Tongue (tissue), 2 donors: ENCODE results near the gene STRBP. TPM values are rescaled to one million over a fixed set of nuclear protein-coding genes. Genes with fewer than 3 reads are reported as not detected.
"Not testable (repeated sequence)": the region's sequence is repeated elsewhere in the genome, so short reads cannot be mapped to it uniquely, and the experiment has no call there.

Source experiments
- DNase-seq: peaks from one replicate; pipeline ENCODE4 v3.0.0-alpha.2; 2015
- total RNA-seq: library from RNA; depleted of rRNA; stranded (reverse); fragments of >200 nt; gene quantifications from one replicate; pipeline ENCODE4 v1.2.3, GENCODE V29; 2014

STRBP gene
- total RNA-seq = 26.3 TPM

- DNase-seq = peak; percentile 94
Observed at GRCh38 chr9:123268465-123269259, at the start of gene STRBP. STRBP (minus strand) TSS chr9:123268586; CDS start chr9:123184134, 84,452 bp downstream.

GRCh38 chr9:123316053-123316718, 47.8 kb upstream of the STRBP start:
- no peak for DNase-seq

- no peak for DNase-seq
Observed at GRCh38 chr9:123315635-123316034, 47.2 kb upstream of the STRBP start.

- no peak for DNase-seq
Observed at GRCh38 chr9:123314617-123315016, 46.2 kb upstream of the STRBP start.

- DNase-seq = no peak
Observed at GRCh38 chr9:123312306-123312877, 44.0 kb upstream of the STRBP start.

- DNase-seq = peak; percentile 26
Observed at GRCh38 chr9:123311250-123311752, 42.9 kb upstream of the STRBP start.

- DNase-seq = no peak
Observed at GRCh38 chr9:123310551-123311249, 42.3 kb upstream of the STRBP start.

- DNase-seq = no peak
Observed at GRCh38 chr9:123309611-123310010, 41.2 kb upstream of the STRBP start.

GRCh38 chr9:123305879-123306278, 37.5 kb upstream of the STRBP start:
- DNase-seq = no peak

GRCh38 chr9:123304340-123304691, 35.9 kb upstream of the STRBP start:
- DNase-seq = no peak

GRCh38 chr9:123302348-123303214, 34.2 kb upstream of the STRBP start:
- no peak for DNase-seq

- DNase-seq = not testable (repeated sequence)
Observed at GRCh38 chr9:123301936-123302335, 33.5 kb upstream of the STRBP start.

- DNase-seq = no peak
Observed at GRCh38 chr9:123300554-123300953, 32.2 kb upstream of the STRBP start.

- no peak for DNase-seq
Observed at GRCh38 chr9:123299558-123300126, 31.3 kb upstream of the STRBP start.

- DNase-seq = no peak
Observed at GRCh38 chr9:123296174-123296573, 27.8 kb upstream of the STRBP start.

GRCh38 chr9:123291736-123292135, 23.4 kb upstream of the STRBP start:
- DNase-seq = no peak

- no peak for DNase-seq
Observed at GRCh38 chr9:123290764-123291163, 22.4 kb upstream of the STRBP start.

GRCh38 chr9:123287639-123288038, 19.3 kb upstream of the STRBP start:
- DNase-seq = no peak

GRCh38 chr9:123286324-123286723, 17.9 kb upstream of the STRBP start:
- no peak for DNase-seq

- no peak for DNase-seq
Observed at GRCh38 chr9:123284656-123285055, 16.3 kb upstream of the STRBP start.

GRCh38 chr9:123283455-123283854, 15.1 kb upstream of the STRBP start:
- no peak for DNase-seq
